SK-N-MC (cell line): ENCODE data around the gene CTNNA1.
A peak's percentile ranks its signal among the peaks of the same experiment; 100 is the strongest.

Experiments used
- DNase-seq: peaks from one replicate; pipeline ENCODE4 v3.0.0-alpha.2; 2011; ENCODE audit warnings: low read depth, low spot score
- H3K27ac ChIP-seq: fragments of 200-600 bp; sonication (generic); 2 replicates; pipeline ENCODE4 v1.5.1; 2016; ENCODE audit warnings: mixed run types
- H3K36me3 ChIP-seq: fragments of 200-600 bp; sonication (generic); 2 replicates; pipeline ENCODE4 v1.6.1; 2017; ENCODE audit warnings: antibody characterized with exemption, low read length, mixed read lengths; ENCODE audit not compliant: insufficient read depth
- H3K4me3 ChIP-seq: fragments of 200-600 bp; sonication (generic); 2 replicates; pipeline ENCODE4 v1.5.1; 2016
- H3K9ac ChIP-seq: fragments of 200-600 bp; sonication (generic); 2 replicates; pipeline ENCODE4 v1.8.0; 2017; ENCODE audit warnings: mixed run types, mixed read lengths; ENCODE audit not compliant: insufficient read length
- H3K9me3 ChIP-seq: fragments of 200-600 bp; sonication (generic); 2 replicates; pipeline ENCODE4 v1.6.1; 2017; ENCODE audit warnings: low read depth, mild to moderate bottlenecking, antibody characterized with exemption, low read length, moderate library complexity, mixed read lengths
- EZH2 ChIP-seq: fragments of 200-600 bp; sonication (generic); IDR thresholded peaks from one replicate; pipeline ENCODE4 v1.6.1; 2017; ENCODE audit warnings: antibody characterized with exemption
- FOXP2 ChIP-seq: optimal IDR thresholded peaks from 2 replicates; pipeline ENCODE3; 2011; ENCODE audit warnings: mild to moderate bottlenecking, moderate library complexity; ENCODE audit not compliant: insufficient read depth; ENCODE audit errors: extremely low read length, control extremely low read depth
- POLR2AphosphoS5 ChIP-seq: IDR thresholded peaks from 2 replicates; pipeline ENCODE4 v1.6.1; 2012; ENCODE audit warnings: mild to moderate bottlenecking, low read depth, low read length, borderline replicate concordance

Gene CTNNA1

DNA sequence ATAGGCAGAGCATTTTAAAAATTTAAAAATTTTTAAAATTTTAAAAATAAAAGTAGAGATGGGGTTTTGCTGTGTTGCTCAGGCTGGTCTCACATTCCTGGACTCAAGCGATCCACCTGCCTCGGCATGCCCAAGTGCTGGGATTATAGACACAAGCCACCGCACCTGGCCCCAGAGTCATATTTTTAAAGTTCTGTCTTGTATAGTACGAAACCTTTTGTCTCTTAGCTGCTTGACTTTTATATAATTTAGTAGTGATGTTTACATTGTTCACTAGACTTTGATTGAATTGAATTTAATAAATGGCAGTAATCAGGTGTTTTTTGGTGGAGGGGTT is 90.9 kb downstream of the CTNNA1 start:
- no peaks in the 10 kb centered on the region for H3K9me3 ChIP-seq
- no peak for TF ChIP-seq POLR2AphosphoS5
- TF ChIP-seq FOXP2 = no peak
- no peak for TF ChIP-seq EZH2
- no peak overlapping the region for H3K27ac ChIP-seq
- no peak overlapping the region for H3K4me3 ChIP-seq
- H3K36me3 ChIP-seq = peaks cover 21% of the 10 kb centered on the region
- no peak for DNase-seq
- no peak overlapping the region for H3K9ac ChIP-seq

DNA sequence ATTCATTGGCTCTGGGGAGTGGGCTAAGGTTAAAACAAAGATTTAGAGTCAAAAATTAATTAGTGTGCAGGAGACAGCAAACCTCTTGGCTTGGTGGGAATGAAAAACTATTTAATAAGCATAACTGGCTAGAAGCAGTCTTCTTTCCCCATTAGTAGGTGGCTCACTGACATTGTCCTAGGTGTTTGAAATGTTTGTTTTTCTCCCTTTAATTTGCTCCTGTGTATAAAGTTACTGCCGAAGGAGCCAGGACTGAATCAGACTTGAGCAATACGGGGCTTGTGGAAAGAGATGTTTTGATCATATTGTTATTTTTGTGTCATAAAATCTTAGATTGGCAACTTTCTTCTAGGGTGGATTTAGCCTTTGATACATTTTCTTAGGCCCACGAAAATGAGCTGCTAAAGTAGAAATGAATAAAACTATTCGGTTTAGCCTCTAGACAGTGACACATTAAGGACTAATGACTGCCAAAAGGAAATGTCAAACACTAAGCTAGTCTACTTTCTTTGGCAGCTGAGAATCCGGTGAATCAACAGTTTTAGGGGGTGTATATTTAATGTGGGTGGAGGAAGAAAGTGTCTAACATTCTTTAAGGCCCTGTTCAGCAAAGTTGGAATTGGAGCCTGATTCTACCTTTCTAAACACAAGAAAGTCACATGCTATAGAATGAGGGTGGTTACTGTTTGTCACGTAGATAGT is 91.7 kb downstream of the CTNNA1 start:
- Histone ChIP-seq H3K36me3 (peaks cover 21% of the 10 kb centered on the region), H3K9ac (no peak overlapping the region), H3K27ac (peak overlapping the region; percentile 15), H3K9me3 (no peaks in the 10 kb centered on the region), H3K4me3 (no peak overlapping the region)
- DNase-seq = no peak
- TF ChIP-seq FOXP2 = no peak
- TF ChIP-seq EZH2 = no peak
- TF ChIP-seq POLR2AphosphoS5 = no peak

DNA sequence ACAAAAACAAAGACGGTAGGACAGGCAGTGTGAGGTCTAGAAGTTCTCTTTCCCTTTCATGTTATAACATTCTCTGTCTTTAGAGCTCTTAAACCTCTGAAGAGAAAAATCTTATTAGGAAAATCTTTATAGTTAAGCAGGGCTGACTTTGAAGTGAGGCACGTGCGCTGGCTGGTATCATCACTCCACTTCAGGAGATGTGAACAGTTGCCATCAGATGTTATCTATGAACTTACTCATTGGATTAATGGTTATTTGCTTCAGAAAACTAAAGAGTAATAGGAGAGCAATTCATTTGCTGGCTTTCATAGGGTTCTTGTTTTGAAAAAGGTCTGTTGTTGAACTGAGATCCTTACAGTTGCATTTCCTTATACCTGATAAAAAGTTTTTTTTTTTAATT is 96.2 kb downstream of the CTNNA1 start:
- DNase-seq = no peak
- H3K4me3 ChIP-seq = no peak overlapping the region
- TF ChIP-seq POLR2AphosphoS5 (no peak), EZH2 (no peak), FOXP2 (no peak)
- no peak overlapping the region for H3K27ac ChIP-seq
- no peaks in the 10 kb centered on the region for H3K9me3 ChIP-seq
- no peaks in the 10 kb centered on the region for H3K36me3 ChIP-seq
- H3K9ac ChIP-seq = no peak overlapping the region

DNA sequence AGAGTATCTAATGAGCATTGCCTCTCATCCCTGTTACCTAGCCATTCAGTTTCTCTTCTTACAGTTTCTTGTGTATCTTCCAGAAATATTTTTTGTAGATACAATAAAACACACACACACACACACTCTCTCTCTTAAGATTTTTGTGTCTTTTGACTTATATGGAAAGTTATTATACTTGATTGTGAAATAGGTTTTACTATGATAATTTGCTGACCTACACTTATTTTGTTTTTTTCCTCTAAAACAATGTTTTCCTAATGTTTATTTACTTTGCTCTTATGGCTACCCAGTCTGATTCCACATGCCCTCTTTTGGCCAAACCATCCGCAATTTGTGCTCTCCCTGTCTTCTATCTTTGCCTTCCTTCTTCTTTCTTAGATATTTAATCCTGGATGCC is 96.7 kb downstream of the CTNNA1 start:
- Histone ChIP-seq H3K9me3 (no peaks in the 10 kb centered on the region), H3K27ac (no peak overlapping the region), H3K4me3 (no peak overlapping the region), H3K9ac (no peak overlapping the region), H3K36me3 (no peaks in the 10 kb centered on the region)
- DNase-seq = no peak
- TF ChIP-seq FOXP2 (no peak), EZH2 (no peak), POLR2AphosphoS5 (no peak)

DNA sequence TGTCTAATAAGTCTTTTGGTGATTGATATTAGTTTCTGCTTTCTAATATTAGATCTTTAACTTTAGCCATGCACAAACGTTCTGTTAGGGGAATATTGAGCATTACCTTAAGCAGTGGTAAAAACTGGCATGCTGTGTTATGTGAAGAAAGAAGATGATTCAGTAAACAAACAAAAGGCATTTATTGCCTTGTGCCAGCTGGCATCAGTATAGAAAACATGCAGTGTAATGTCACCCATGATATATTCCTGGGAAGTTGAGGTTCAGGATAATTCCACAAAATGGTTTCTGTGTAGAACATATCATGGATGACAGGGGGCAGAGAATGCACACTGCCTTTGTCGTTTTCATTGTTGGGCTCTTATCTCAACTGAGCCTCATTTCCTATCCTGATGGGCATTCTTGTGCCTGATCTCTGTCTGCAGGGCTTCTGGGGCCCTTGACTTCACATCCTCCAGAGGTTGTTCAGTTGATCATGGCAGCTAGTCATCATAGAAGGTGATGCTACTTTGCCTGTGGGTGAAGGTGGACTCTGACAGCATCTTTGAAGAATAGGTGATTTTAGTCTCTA is 97.7 kb downstream of the CTNNA1 start:
- DNase-seq = no peak
- Histone ChIP-seq H3K4me3 (no peak overlapping the region), H3K27ac (no peak overlapping the region), H3K9me3 (no peaks in the 10 kb centered on the region), H3K9ac (no peak overlapping the region), H3K36me3 (no peaks in the 10 kb centered on the region)
- TF ChIP-seq EZH2 (no peak), FOXP2 (no peak), POLR2AphosphoS5 (no peak)

DNA sequence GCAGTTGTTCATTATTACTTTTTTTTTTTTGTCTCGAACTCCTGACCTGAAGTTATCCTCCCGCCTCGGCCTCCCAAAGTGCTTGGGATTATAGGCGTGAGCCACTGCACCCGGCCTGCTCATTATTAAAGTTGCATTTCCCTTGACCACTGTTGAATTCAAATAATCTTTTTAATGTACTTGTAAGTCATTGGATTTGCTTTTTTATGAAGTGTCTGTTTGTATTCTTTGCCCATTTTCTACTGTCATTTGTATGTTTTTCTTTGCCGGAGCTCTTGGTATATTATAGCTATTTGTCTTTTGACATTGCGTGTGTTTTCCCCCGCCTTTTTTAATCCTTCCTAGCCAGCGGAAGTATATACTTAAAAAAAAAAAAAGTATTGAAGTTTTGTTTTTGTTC is 99.9 kb downstream of the CTNNA1 start:
- H3K27ac ChIP-seq = no peak overlapping the region
- no peak overlapping the region for H3K4me3 ChIP-seq
- no peaks in the 10 kb centered on the region for H3K36me3 ChIP-seq
- TF ChIP-seq POLR2AphosphoS5 = no peak
- TF ChIP-seq FOXP2 = no peak
- no peak for TF ChIP-seq EZH2
- H3K9ac ChIP-seq = no peak overlapping the region
- H3K9me3 ChIP-seq = no peaks in the 10 kb centered on the region
- no peak for DNase-seq

DNA sequence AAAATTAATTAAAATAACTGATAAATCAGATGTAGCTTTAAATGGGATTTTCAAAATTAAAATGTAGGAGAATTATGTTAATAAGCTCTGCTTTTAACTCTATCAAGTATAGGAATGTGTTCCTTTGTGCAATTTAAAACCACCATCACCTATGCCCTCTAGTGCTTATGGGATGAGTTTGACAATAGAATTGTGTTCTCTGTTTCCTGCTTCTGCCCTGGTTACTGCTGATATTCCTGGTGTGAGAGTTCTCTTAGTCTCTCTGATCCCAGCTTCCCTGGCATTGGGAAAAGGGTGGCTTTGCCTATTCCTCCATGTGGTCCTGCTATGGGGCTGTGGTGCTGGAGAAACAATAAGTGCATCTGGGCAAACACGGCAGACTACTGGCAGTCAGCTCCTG is 113.8 kb downstream of the CTNNA1 start:
- no peak overlapping the region for H3K4me3 ChIP-seq
- no peak for TF ChIP-seq POLR2AphosphoS5
- no peak for TF ChIP-seq EZH2
- TF ChIP-seq FOXP2 = no peak
- no peak overlapping the region for H3K27ac ChIP-seq
- DNase-seq = no peak
- H3K9ac ChIP-seq = no peak overlapping the region
- H3K9me3 ChIP-seq = peaks cover 4% of the 10 kb centered on the region; the same call in 1 of the 2 replicates
- peaks cover 4% of the 10 kb centered on the region; the same call in 1 of the 2 replicates for H3K36me3 ChIP-seq

DNA sequence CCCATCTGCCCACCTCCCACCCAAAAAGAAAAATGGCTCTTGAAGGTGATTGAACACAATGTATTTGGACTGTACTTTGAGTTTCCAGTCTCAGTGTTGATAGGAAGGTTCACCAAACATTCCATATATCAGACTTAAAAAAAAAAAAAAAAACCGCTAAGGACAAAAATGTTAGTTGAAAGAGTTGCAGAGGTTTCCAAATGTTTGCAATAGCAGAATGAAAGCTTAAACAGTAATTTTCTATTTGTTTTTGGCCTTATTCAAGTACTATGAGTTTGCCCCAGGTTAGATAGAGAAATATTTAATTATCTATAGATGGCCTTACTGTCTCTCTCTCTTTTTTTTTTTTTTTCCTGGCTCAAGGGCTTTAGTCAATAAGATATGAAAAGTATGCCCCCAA is 115.8 kb downstream of the CTNNA1 start:
- no peak overlapping the region for H3K4me3 ChIP-seq
- no peak for DNase-seq
- H3K9ac ChIP-seq = no peak overlapping the region
- H3K36me3 ChIP-seq = no peaks in the 10 kb centered on the region
- no peak overlapping the region for H3K27ac ChIP-seq
- TF ChIP-seq FOXP2 = no peak
- TF ChIP-seq EZH2 = no peak
- TF ChIP-seq POLR2AphosphoS5 = no peak
- H3K9me3 ChIP-seq = no peaks in the 10 kb centered on the region
